ENCODE measurements around the gene CAMKK2.
A peak's percentile ranks its signal among the peaks of the same experiment; 100 is the strongest.

Gene CAMKK2

DNA sequence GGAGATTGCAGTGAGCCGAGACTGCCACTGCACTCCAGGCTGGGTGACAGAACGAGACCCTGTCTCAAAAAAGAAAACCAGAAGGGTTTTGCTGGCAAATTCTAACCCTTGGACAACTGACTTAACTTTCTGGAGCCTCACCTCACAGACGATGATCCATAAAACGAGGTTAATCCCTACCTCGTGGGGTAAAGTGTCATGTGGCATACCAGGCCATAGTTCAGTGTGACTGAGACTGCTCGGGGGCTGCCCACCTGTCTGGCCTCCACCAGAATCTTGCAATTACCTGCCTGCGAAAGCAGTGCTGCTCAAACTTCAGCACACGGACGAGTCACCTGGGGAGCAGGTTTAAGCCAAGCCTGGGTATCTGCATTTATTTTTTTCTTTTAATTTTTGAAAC is 59.7 kb downstream of the CAMKK2 start:
- no peak for TF ChIP-seq EZH2 (IDR thresholded peaks at IDR 0.05; ENCODE audit: borderline replicate concordance, low read length)
- TF ChIP-seq, protein P1, sequence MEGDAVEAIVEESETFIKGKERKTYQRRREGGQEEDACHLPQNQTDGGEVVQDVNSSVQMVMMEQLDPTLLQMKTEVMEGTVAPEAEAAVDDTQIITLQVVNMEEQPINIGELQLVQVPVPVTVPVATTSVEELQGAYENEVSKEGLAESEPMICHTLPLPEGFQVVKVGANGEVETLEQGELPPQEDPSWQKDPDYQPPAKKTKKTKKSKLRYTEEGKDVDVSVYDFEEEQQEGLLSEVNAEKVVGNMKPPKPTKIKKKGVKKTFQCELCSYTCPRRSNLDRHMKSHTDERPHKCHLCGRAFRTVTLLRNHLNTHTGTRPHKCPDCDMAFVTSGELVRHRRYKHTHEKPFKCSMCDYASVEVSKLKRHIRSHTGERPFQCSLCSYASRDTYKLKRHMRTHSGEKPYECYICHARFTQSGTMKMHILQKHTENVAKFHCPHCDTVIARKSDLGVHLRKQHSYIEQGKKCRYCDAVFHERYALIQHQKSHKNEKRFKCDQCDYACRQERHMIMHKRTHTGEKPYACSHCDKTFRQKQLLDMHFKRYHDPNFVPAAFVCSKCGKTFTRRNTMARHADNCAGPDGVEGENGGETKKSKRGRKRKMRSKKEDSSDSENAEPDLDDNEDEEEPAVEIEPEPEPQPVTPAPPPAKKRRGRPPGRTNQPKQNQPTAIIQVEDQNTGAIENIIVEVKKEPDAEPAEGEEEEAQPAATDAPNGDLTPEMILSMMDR (IDR thresholded peaks at IDR 0.05; ENCODE audit: low read length) = no peak
- Histone ChIP-seq H4K20me1 (ENCODE audit: insufficient read depth, low read length) (no peaks in the 10 kb centered on the region), H3K27ac (ENCODE audit: low read depth, low read length, poor library complexity, severe bottlenecking) (no peak overlapping the region)

GRCh38 chr12:121233628-121234020 is 62.9 kb downstream of the CAMKK2 start:
- H3K9me2 ChIP-seq (ENCODE audit: low read depth, low read length) = no peaks in the 10 kb centered on the region
- H2AFZ ChIP-seq (ENCODE audit: low read length) = no peak overlapping the region
- H3K27me3 ChIP-seq (ENCODE audit: insufficient read depth, low read length) = no peaks in the 10 kb centered on the region
- H3K27ac ChIP-seq (ENCODE audit: low read depth, low read length, poor library complexity, severe bottlenecking) = no peak overlapping the region
- H3K9me3 ChIP-seq (ENCODE audit: low read length) = no peaks in the 10 kb centered on the region
- no peaks in the 10 kb centered on the region for H3F3A ChIP-seq (ENCODE audit: insufficient read depth, low read length)
- peaks cover 4% of the 10 kb centered on the region for H3K4me1 ChIP-seq (ENCODE audit: insufficient read depth, low read length, severe bottlenecking)
- no peaks in the 10 kb centered on the region for H4K20me1 ChIP-seq (ENCODE audit: insufficient read depth, low read length)
- H3K36me3 ChIP-seq (ENCODE audit: insufficient read depth, low read length) = peaks cover 11% of the 10 kb centered on the region; the same call in 1 of the 2 replicates
- TF ChIP-seq, protein P1 (IDR thresholded peaks at IDR 0.05; ENCODE audit: low read length) = 0 out of 2 replicates have a peak, but pooled peaks have one; percentile 4
- TF ChIP-seq EZH2 (IDR thresholded peaks at IDR 0.05; ENCODE audit: borderline replicate concordance, low read length) = no peak
- no peak overlapping the region for H3K4me3 ChIP-seq (ENCODE audit: low read depth, low read length, poor library complexity, severe bottlenecking)
- H3K4me2 ChIP-seq (ENCODE audit: low read length) = no peak overlapping the region
- H3K9ac ChIP-seq (ENCODE audit: low read length) = no peak overlapping the region
- no peaks in the 10 kb centered on the region for H3K79me2 ChIP-seq (ENCODE audit: insufficient read depth, low read length)

More for the DNA sequence above, 59.7 kb downstream of the CAMKK2 start:
- Histone ChIP-seq H2AFZ (ENCODE audit: low read length) (no peak overlapping the region), H3K4me2 (ENCODE audit: low read length) (no peak overlapping the region), H3K79me2 (ENCODE audit: insufficient read depth, low read length) (no peaks in the 10 kb centered on the region), H3K27me3 (ENCODE audit: insufficient read depth, low read length) (no peaks in the 10 kb centered on the region), H3K4me1 (ENCODE audit: insufficient read depth, low read length, severe bottlenecking) (peaks cover 35% of the 10 kb centered on the region), H3K9me2 (ENCODE audit: low read depth, low read length) (no peaks in the 10 kb centered on the region), H3K9me3 (ENCODE audit: low read length) (no peaks in the 10 kb centered on the region), H3K36me3 (ENCODE audit: insufficient read depth, low read length) (peaks cover 11% of the 10 kb centered on the region; the same call in 1 of the 2 replicates), H3K9ac (ENCODE audit: low read length) (no peak overlapping the region), H3K4me3 (ENCODE audit: low read depth, low read length, poor library complexity, severe bottlenecking) (no peak overlapping the region), H3F3A (ENCODE audit: insufficient read depth, low read length) (no peaks in the 10 kb centered on the region)

GRCh38 chr12:121232977-121233627 is 63.4 kb downstream of the CAMKK2 start:
- no peaks in the 10 kb centered on the region for H3F3A ChIP-seq (ENCODE audit: insufficient read depth, low read length)
- TF ChIP-seq, protein P1 (IDR thresholded peaks at IDR 0.05; ENCODE audit: low read length) = peak; percentile 48
- TF ChIP-seq EZH2 (IDR thresholded peaks at IDR 0.05; ENCODE audit: borderline replicate concordance, low read length) = no peak
- no peaks in the 10 kb centered on the region for H4K20me1 ChIP-seq (ENCODE audit: insufficient read depth, low read length)
- no peak overlapping the region for H2AFZ ChIP-seq (ENCODE audit: low read length)
- H3K9ac ChIP-seq (ENCODE audit: low read length) = no peak overlapping the region
- no peak overlapping the region for H3K27ac ChIP-seq (ENCODE audit: low read depth, low read length, poor library complexity, severe bottlenecking)
- no peaks in the 10 kb centered on the region for H3K9me2 ChIP-seq (ENCODE audit: low read depth, low read length)
- H3K4me2 ChIP-seq (ENCODE audit: low read length) = no peak overlapping the region
- H3K79me2 ChIP-seq (ENCODE audit: insufficient read depth, low read length) = no peaks in the 10 kb centered on the region
- H3K4me3 ChIP-seq (ENCODE audit: low read depth, low read length, poor library complexity, severe bottlenecking) = no peak overlapping the region
- no peaks in the 10 kb centered on the region for H3K4me1 ChIP-seq (ENCODE audit: insufficient read depth, low read length, severe bottlenecking)
- H3K36me3 ChIP-seq (ENCODE audit: insufficient read depth, low read length) = peaks cover 11% of the 10 kb centered on the region; the same call in 1 of the 2 replicates
- H3K9me3 ChIP-seq (ENCODE audit: low read length) = no peaks in the 10 kb centered on the region
- no peaks in the 10 kb centered on the region for H3K27me3 ChIP-seq (ENCODE audit: insufficient read depth, low read length)
